Endothelial cell of umbilical vein (primary cell): Measurements from ENCODE around the gene NAA38. TPM values are rescaled to one million over a fixed set of nuclear protein-coding genes. Genes with fewer than 3 reads are reported as not detected.

Experiments used
- BruUV-seq: library from RNA; stranded (reverse); fragments of 400-500 nt; replicated peaks from 2 replicates; lab custom pipeline; 2021; lab: Mats Ljungman, UMichigan
- CTCF ChIA-PET: fragments of 300-600, 350-600 bp; sonication (Branson Sonifier 250); formaldehyde crosslinking; loops from one replicate; lab custom pipeline; 2021; ENCODE audit warnings: antibody characterized with exemption, inconsistent platforms; lab: Charles Lee
- POLR2A ChIA-PET: fragments of 300-600, 350-600 bp; sonication (Branson Sonifier 250); formaldehyde crosslinking; loops from one replicate; lab custom pipeline; 2021; ENCODE audit warnings: antibody characterized with exemption, inconsistent platforms; lab: Charles Lee
- DNase-seq: peaks from one replicate; pipeline ENCODE4 v3.0.0-alpha.2; 2011; ENCODE audit warnings: low read depth, low spot score
- FAIRE-seq: peaks from 2 replicates; lab custom pipeline; 2011; peaks lifted over from hg19 to GRCh38; lab: Jason Lieb, UNC
- H2AFZ ChIP-seq: 2 replicates; pipeline ENCODE4 v1.6.0; 2012; ENCODE audit warnings: low read depth, low read length, control low read depth, inconsistent platforms
- H3K27ac ChIP-seq: 2 replicates; pipeline ENCODE4 v1.5.1; 2011; ENCODE audit warnings: low read depth, mild to moderate bottlenecking, control low read depth, low read length, moderate library complexity; ENCODE audit not compliant: insufficient read depth
- H3K27me3 ChIP-seq, 2 experiments: 2 replicates each; pipeline versions ENCODE4 v1.6.0 to v1.6.1; 2011; ENCODE audit warnings: low read length in 2 of 2, mixed read lengths in 1 of 2; ENCODE audit not compliant: control insufficient read depth in 2 of 2, insufficient read depth in 2 of 2
- H3K36me3 ChIP-seq, 2 experiments: 2 replicates in 1 of 2; 3 replicates in 1 of 2; pipeline ENCODE4 v1.5.1; 2011; ENCODE audit warnings: low read length in 2 of 2, mild to moderate bottlenecking in 1 of 2, moderate library complexity in 1 of 2; ENCODE audit not compliant: control insufficient read depth in 2 of 2, insufficient read depth in 2 of 2; ENCODE audit errors: extremely low read depth in 1 of 2
- H3K4me1 ChIP-seq: 3 replicates; pipeline ENCODE4 v1.5.1; 2011; ENCODE audit warnings: mild to moderate bottlenecking, low read length; ENCODE audit not compliant: control insufficient read depth, insufficient read depth; ENCODE audit errors: extremely low read depth
- H3K4me2 ChIP-seq: 2 replicates; pipeline ENCODE4 v1.6.1; 2011; ENCODE audit warnings: low read length, control low read depth, mixed read lengths; ENCODE audit not compliant: insufficient read depth
- H3K4me3 ChIP-seq, 3 experiments: fragments of 200-600 bp in 1 of 3; sonication (generic), shearing (Covaris generic) in 1 of 3; replicated peaks in 1 of 3; 2 replicates each; pipeline ENCODE4 v1.5.1; 2011 to 2016; ENCODE audit warnings: control low read depth in 3 of 3, low read length in 3 of 3, mild to moderate bottlenecking in 2 of 3, inconsistent platforms in 1 of 3, low read depth in 1 of 3, moderate library complexity in 1 of 3; ENCODE audit not compliant: insufficient read depth in 1 of 3
- H3K79me2 ChIP-seq: 2 replicates; pipeline ENCODE4 v1.6.0; 2012; ENCODE audit warnings: low read length, inconsistent platforms; ENCODE audit not compliant: control insufficient read depth, insufficient read depth
- H3K9ac ChIP-seq: replicated peaks from 2 replicates; pipeline ENCODE3; 2011; ENCODE audit warnings: low read length, control low read depth; ENCODE audit not compliant: insufficient read depth; ENCODE audit errors: extremely low read depth
- H3K9me1 ChIP-seq: replicated peaks from 3 replicates; pipeline ENCODE4 v1.6.0; 2011; ENCODE audit warnings: mild to moderate bottlenecking, low read length; ENCODE audit not compliant: control insufficient read depth, insufficient read depth; ENCODE audit errors: extremely low read depth
- H3K9me3 ChIP-seq: replicated peaks from 2 replicates; pipeline ENCODE4 v1.5.1; 2012; ENCODE audit warnings: low read length, inconsistent platforms; ENCODE audit not compliant: control insufficient read depth, insufficient read depth
- H4K20me1 ChIP-seq: replicated peaks from 2 replicates; pipeline ENCODE3; 2011; ENCODE audit warnings: mild to moderate bottlenecking, low read length; ENCODE audit not compliant: control insufficient read depth, insufficient read depth; ENCODE audit errors: extremely low read depth
- CTCF ChIP-seq, 2 donors: IDR thresholded peaks; 1 replicate in 1 of 2; 2 replicates in 1 of 2; pipeline ENCODE4 v1.5.1; 2011; ENCODE audit warnings: low read length in 2 of 2, mild to moderate bottlenecking in 2 of 2, moderate library complexity in 2 of 2, control low read depth in 1 of 2, inconsistent platforms in 1 of 2, low read depth in 1 of 2; ENCODE audit not compliant: insufficient read depth in 1 of 2; ENCODE audit errors: extremely low read depth in 1 of 2
- FOS ChIP-seq: IDR thresholded peaks from 2 replicates; pipeline ENCODE4 v1.6.1; 2011; ENCODE audit warnings: mild to moderate bottlenecking, low read length, moderate library complexity, borderline replicate concordance; ENCODE audit not compliant: insufficient read depth
- GATA2 ChIP-seq: IDR thresholded peaks from 2 replicates; pipeline ENCODE4 v1.7.0; 2011; ENCODE audit warnings: low read depth, mild to moderate bottlenecking, moderate library complexity, mixed read lengths, low read length; ENCODE audit not compliant: insufficient read length, insufficient read depth
- JUN ChIP-seq: IDR thresholded peaks from 2 replicates; pipeline ENCODE4 v1.6.1; 2011; ENCODE audit warnings: borderline replicate concordance, low read depth; ENCODE audit not compliant: insufficient read length, insufficient read depth
- MYC ChIP-seq: IDR thresholded peaks from one replicate; pipeline ENCODE4 v1.6.1; 2011; ENCODE audit warnings: mild to moderate bottlenecking, low read depth, low read length
- POLR2A ChIP-seq: IDR thresholded peaks from 2 replicates; pipeline ENCODE4 v1.6.1; 2012; ENCODE audit warnings: low read depth, mild to moderate bottlenecking, control low read depth, low read length
- POLR2AphosphoS5 ChIP-seq: IDR thresholded peaks from 2 replicates; pipeline ENCODE4 v1.6.1; 2012; ENCODE audit warnings: low read depth, mild to moderate bottlenecking, control low read depth, low read length, moderate library complexity; ENCODE audit not compliant: insufficient read depth
- dilution Hi-C: fragments of 300-500 bp; cut with MboI; formaldehyde crosslinking; loops from one replicate; pipeline ENCODE4 v1.15.0; 2019; ENCODE audit warnings: low sequenced_read_pairs; ENCODE audit not compliant: extremely low pct_ligation_motif_present
- intact Hi-C: fragments of 100-400 bp; cut with micrococcal nuclease; formaldehyde crosslinking; loops from one replicate; pipeline ENCODE4 v1.10.0; 2022
- polyA plus RNA-seq, 4 experiments: library from polyadenylated mRNA; depleted of rRNA in 3 of 4; stranded (reverse) in 3 of 4; unstranded in 1 of 4; fragments of >200 nt; gene quantifications; 2 replicates each; pipeline versions ENCODE4 v1.2.1 to v1.2.3, GENCODE V29; 2011 to 2012; ENCODE audit warnings: missing spikeins in 1 of 4
- total RNA-seq: library from RNA; stranded (reverse); gene quantifications from 2 replicates; pipeline ENCODE4 v1.2.3, GENCODE V29; 2021
- TF ChIP-seq, protein P1 (sequence below): IDR thresholded peaks from 2 replicates; pipeline ENCODE4 v1.6.1; 2011; ENCODE audit not compliant: insufficient read depth, insufficient read length

NAA38 gene
- total and polyA plus RNA-seq, 2 donors (not counting 3 experiments of a cell fraction or from before 2014, with no cell fraction given) = 119 to 267 TPM

GRCh38 chr17:7850701-7851437, 6.5 kb downstream of the NAA38 start:
- H3K4me3 ChIP-seq = no peak overlapping the region
- no peak for FAIRE-seq
- H4K20me1 ChIP-seq = no peaks in the 10 kb centered on the region
- H3K9me3 ChIP-seq = no peaks in the 10 kb centered on the region
- no peak overlapping the region for H2AFZ ChIP-seq
- H3K79me2 ChIP-seq = peaks cover 2% of the 10 kb centered on the region
- peaks cover 6 to 43% of the 10 kb centered on the region in 2 experiments for H3K36me3 ChIP-seq
- no peak overlapping the region for H3K9ac ChIP-seq
- no peak overlapping the region for H3K27ac ChIP-seq
- no peak for DNase-seq
- no peak overlapping the region for H3K4me2 ChIP-seq
- POLR2A ChIA-PET = no interaction called here
- dilution Hi-C loops = no loop called here
- peaks cover 13% of the 10 kb centered on the region for H3K4me1 ChIP-seq
- no peaks in the 10 kb centered on the region for H3K9me1 ChIP-seq
- no peak for TF ChIP-seq FOS
- CTCF ChIA-PET = interaction anchor here (0.6 to 1.8 kb wide), 7 partner anchors 9 to 139 kb away, joined by 3 to 17 read pairs (median 4); partner anchors contain the start of gene KDM6B
- intact Hi-C loops = loop anchor here (1.0 to 10.0 kb wide), 5 partner anchors 8 to 826 kb away; partner anchors contain the start of genes BCL6B and KDM6B
- BruUV-seq = no TSS peak
- H3K27me3 ChIP-seq = no peaks in the 10 kb centered on the region

DNA sequence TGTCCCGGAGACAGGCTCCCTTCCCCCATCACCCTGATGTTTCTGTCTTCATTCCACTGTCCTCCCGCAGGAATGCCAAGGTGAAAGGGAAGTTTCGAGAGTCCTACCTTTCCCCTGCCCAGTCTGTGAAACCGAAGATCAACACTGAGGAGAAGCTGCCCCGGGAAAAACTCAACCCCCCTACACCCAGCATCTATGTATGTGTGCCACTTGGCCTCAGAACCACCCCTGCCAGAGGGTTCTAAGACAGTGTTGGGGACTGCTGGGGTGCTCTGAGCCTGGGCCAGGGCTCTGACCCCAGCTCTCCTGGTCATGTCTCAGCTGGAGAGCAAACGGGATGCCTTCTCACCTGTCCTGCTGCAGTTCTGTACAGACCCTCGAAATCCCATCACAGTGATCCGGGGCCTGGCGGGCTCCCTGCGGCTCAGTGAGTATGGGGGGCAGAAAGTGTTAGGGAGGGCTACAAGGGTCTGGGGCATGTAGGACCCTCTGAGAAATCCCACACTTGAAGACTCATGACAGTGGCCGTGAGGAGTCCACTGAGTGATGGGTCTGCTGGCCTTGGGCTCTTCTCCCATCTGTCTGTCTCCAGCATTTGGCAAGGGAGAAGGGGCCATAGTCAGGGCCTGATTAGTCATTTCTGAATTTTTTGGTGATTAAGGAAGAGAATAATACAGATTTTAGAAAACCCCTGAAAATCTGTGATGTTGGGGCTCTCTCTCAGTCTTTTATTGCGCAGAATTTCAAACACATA, 7.4 kb downstream of the NAA38 start:
- no peak for DNase-seq
- Histone ChIP-seq H3K4me3 (no peak overlapping the region), H3K4me1 (peaks cover 7% of the 10 kb centered on the region), H3K27ac (no peak overlapping the region), H3K4me2 (no peak overlapping the region), H3K9me1 (no peaks in the 10 kb centered on the region), H3K9ac (no peak overlapping the region), H3K9me3 (no peaks in the 10 kb centered on the region), H3K27me3 (no peaks in the 10 kb centered on the region), H4K20me1 (no peaks in the 10 kb centered on the region), H2AFZ (no peak overlapping the region), H3K36me3 (peaks cover 6 to 46% of the 10 kb centered on the region in 2 experiments), H3K79me2 (peaks cover 6% of the 10 kb centered on the region)
- TF ChIP-seq, protein P1, sequence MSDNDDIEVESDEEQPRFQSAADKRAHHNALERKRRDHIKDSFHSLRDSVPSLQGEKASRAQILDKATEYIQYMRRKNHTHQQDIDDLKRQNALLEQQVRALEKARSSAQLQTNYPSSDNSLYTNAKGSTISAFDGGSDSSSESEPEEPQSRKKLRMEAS = no peak
- no peak for TF ChIP-seq CTCF (IDR thresholded peaks at IDR 0.05; ENCODE audit: extremely low read depth in 1 of 2, insufficient read depth in 1 of 2, low read depth in 1 of 2, low read length in 2 of 2)
- TF ChIP-seq FOS = no peak
- TF ChIP-seq MYC = no peak
- TF ChIP-seq GATA2 = no peak
- no peak for TF ChIP-seq JUN
- no peak for TF ChIP-seq POLR2A
- TF ChIP-seq POLR2AphosphoS5 = no peak
- dilution Hi-C loops = no loop called here
- no peak for FAIRE-seq
- CTCF ChIA-PET = interaction anchor here (0.7 to 1.8 kb wide), 3 partner anchors 15 to 140 kb away, joined by 3 to 17 read pairs (median 5); no protein-coding TSS in a partner anchor
- POLR2A ChIA-PET = no interaction called here
- intact Hi-C loops = loop anchor here (10.0 kb wide), 2 partner anchors 235 to 825 kb away; partner anchors contain the start of genes BCL6B and FXR2
- BruUV-seq = no TSS peak
